DMS79 treated with DMSO at 0.1 percent for 48 hours (cell line): ENCODE measurements around the gene TAGLN.
A peak's percentile ranks its signal among the peaks of the same experiment; 100 is the strongest.
"Not testable (repeated sequence)": the region's sequence is repeated elsewhere in the genome, so short reads cannot be mapped to it uniquely, and the experiment has no call there.

Experiments
- DNase-seq: peaks from one replicate; lab custom pipeline; 2025; lab: John Stamatoyannopoulos, UW

TAGLN gene

DNA sequence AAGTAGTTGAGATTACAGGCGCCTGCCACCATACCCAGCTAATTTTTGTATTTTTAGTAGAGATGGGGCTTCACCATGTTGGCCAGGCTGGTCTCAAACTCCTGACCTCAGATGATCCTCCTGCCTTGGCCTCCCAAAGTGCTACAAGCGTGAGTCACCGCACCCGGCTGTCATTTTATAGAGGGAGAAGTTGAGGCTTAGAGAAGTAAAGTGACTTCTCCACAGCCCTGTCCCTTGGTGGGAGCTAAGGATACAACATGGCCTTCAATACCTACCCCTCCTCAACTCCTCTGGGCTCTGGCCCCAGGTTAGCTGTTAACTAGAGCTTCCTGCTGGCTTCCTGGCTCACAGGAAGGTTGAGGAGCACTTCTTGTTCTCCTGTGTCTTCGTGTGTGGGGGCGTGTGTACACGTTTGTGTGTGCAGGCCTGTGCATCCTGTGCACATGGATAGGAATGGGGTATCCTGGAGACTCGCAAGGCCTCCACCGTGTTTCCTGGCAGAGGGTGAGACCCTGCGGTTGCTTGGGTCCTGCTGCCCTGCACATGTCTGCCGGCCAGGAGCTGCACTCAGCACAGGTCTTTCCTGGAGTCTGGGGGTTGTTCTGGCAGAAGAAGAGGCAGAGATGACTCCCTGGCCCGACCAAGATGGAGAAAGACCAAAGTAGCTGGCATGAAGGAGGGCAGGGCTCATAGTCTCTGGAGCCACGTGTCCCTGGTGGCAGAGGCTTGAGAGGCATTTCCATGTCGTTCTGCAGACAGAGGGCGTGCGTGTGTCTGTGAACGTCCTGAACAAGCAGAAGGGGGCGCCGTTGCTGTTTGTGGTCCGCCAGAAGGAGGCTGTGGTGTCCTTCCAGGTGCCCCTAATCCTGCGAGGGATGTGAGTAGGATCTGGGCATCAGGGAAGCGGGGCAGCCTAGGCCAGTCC lies 18.2 kb upstream of the TAGLN start:
- no peak for DNase-seq

GRCh38 chr11:117181586-117182550 lies 17.3 kb upstream of the TAGLN start:
- no peak for DNase-seq

- no peak for DNase-seq
Observed at GRCh38 chr11:117182551-117182935, 16.6 kb upstream of the TAGLN start.

GRCh38 chr11:117183178-117183577 lies 16.0 kb upstream of the TAGLN start:
- DNase-seq, result not testable (repeated sequence)

- DNase-seq, result no peak
Observed at GRCh38 chr11:117183724-117184349, 15.3 kb upstream of the TAGLN start.

DNA sequence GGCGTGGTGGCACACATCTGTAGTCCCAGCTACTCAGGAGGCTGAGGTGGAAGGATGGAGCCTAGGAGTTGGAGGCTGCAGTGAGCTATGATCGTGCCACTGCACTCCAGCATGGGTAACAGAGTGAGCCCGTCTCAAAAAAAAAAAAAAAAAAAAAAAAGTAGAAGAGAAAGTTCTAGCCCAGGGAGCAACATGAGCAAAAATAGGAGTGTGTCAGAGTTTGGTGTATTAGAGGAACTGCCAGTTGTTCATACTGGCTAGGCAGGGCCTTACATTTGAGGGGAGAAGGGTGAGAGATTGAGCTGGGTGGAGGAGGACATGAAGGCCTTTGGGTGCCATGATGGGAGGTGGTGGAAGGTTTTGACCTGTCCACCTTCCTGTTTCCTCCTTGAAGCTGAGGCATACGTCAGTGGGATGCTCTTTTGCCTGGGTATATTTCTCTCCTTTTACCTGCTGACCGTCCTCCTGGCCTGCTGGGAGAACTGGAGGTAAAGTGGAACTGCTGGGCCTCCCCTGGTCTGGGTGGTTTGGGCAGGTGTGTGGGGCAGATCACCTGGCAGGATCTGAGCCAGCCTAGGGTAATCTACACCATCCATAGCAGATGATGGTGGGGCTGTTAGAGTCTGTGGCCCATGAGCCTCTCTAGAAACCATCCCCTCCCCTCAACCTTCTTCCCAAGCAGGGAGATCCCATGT lies 13.3 kb upstream of the TAGLN start:
- DNase-seq, result no peak

DNA sequence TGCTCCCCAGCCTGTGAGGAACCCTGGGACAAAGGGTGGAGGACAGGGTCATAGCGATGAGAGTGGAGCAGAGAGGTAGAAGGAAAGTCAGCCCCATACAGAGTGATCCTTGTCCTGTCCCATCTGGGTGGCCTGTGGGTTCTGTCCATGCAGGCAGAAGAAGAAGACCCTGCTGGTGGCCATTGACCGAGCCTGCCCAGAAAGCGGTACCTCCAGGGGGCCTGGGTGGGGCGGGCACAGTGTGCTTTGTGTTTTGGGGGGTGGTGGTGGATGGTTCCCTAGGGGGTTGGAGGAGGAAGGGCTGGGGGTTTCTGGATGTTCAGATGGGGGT lies 12.8 kb upstream of the TAGLN start:
- no peak for DNase-seq

DNA sequence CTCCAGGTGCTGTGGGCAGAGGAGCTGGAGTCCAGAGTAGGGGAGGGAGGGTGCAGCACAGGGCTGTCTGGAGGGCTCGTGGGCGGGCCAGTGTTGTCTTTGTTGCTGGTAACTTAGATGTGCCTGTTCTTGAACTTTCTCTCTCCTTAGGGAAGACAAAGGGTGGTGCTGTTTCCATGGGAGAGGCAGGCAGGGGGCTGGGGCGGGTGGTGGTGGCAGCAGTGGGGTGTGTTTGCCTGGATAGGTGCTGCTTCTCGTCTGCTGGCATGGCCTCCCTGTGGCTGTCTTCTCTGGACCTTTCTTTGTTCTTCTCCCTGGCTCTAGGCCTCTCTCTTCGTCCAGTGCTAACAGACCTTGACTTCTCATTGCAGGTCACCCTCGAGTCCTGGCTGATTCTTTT lies 12.2 kb upstream of the TAGLN start:
- DNase-seq, result no peak

DNA sequence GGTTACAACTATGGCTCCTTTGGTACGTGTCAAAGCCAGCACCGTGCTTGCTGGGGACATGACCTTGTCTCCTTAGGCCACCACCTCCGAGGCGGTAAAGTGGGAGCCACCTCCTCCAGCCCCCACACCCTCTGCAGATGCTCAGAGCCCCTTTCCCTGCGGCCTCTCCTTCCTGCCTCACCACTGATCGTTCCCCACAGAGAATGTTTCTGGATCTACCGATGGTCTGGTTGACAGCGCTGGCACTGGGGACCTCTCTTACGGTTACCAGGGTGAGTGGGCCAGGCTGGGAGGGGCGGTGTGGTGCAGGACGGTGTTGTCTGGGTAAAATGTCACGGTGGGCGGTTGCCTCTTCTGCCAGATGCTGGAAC lies 11.8 kb upstream of the TAGLN start:
- no peak for DNase-seq

GRCh38 chr11:117187799-117188481 lies 11.2 kb upstream of the TAGLN start:
- no peak for DNase-seq

GRCh38 chr11:117188620-117189081 lies 10.5 kb upstream of the TAGLN start:
- no peak for DNase-seq

DNA sequence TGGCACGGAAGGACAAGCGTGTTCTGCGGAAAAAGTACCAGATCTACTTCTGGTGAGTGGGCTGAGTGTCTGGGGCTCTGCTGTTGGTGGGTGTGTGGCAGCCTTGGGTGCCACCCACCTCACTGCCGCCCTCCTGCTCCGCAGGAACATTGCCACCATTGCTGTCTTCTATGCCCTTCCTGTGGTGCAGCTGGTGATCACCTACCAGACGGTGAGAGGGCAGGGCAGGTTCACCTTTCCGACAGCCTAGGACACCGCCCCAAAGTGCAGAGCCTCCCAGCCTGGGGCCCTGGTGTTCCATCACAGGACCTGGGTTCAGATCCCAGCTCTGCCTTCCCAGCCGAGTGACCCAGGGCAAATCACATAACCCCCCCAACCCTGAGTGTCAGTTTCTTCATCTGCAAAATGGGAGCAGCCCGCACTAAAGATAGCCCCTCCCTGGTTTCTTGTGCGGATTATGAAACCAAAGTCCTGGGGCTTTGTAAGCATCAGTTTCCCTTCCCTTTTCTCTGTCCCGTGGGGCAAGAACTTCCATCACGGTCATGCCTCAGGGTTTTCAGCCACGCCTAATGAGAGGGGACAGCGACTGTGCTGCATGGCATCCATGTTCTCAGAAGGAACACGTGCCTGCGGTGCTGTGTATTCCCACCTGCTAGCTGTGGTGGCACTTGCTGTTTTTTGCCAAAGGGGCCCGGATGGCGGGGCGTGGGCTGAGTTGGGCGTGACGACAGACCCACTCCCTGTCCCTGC lies 9.8 kb upstream of the TAGLN start:
- no peak for DNase-seq

GRCh38 chr11:117189941-117190544 lies 9.1 kb upstream of the TAGLN start:
- DNase-seq, result no peak

DNA sequence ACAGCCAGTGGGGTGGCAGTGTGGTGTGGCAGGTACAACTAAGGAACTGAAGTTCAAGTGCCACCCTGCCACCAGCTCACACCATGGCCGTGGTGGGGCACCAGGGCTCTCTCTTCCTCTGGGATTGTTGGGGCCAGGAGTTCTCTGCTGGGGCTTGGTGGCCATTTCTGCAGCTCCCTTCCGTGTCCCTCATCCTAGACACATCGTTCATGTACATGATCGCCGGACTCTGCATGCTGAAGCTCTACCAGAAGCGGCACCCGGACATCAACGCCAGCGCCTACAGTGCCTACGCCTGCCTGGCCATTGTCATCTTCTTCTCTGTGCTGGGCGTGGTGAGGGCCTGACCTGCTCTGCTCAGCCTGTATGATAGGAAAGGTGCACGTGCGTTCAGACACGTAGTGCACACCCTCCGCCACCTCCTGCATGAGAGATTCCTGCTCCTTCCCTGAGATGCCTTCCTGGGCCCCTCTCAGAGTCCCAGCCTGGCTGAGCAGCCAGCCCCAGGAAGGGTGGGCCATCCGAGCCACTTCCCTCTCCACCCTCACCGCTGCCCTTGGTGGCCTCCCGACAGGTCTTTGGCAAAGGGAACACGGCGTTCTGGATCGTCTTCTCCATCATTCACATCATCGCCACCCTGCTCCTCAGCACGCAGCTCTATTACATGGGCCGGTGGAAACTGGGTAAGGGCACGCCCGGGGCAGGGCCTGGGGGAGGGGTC lies 7.3 kb upstream of the TAGLN start:
- no peak for DNase-seq

DNA sequence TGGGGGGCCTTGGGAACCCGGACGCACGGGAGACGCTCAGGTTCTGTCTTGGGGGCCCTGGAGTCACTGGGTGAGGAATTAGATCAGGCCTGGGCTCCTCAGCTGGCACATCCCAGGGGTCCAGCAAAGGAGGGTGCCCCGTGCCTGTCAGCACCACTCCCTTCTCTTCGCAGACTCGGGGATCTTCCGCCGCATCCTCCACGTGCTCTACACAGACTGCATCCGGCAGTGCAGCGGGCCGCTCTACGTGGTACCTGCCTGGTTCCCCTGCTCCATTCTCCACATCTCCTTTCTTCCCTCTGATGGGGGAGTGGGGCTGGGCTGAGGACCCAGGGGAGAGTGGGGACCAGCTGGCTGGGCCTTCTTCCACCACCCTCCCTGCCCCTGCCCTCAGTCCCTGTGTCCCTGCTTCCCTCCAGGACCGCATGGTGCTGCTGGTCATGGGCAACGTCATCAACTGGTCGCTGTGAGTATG lies 6.7 kb upstream of the TAGLN start:
- no peak for DNase-seq

- no peak for DNase-seq
Observed at GRCh38 chr11:117193130-117194020, 5.8 kb upstream of the TAGLN start.

GRCh38 chr11:117194267-117194666 lies 4.9 kb upstream of the TAGLN start:
- DNase-seq, result peak; percentile 10

- DNase-seq, result no peak
Observed at GRCh38 chr11:117195258-117195657, 3.9 kb upstream of the TAGLN start.
